ENCODE data around the gene NDUFS7. TPM values are rescaled to one million over a fixed set of nuclear protein-coding genes. Genes with fewer than 3 reads are reported as not detected.

NDUFS7 gene
- total RNA-seq, 2 donors from 2014 or later = 50.9 to 54.7 TPM

DNA sequence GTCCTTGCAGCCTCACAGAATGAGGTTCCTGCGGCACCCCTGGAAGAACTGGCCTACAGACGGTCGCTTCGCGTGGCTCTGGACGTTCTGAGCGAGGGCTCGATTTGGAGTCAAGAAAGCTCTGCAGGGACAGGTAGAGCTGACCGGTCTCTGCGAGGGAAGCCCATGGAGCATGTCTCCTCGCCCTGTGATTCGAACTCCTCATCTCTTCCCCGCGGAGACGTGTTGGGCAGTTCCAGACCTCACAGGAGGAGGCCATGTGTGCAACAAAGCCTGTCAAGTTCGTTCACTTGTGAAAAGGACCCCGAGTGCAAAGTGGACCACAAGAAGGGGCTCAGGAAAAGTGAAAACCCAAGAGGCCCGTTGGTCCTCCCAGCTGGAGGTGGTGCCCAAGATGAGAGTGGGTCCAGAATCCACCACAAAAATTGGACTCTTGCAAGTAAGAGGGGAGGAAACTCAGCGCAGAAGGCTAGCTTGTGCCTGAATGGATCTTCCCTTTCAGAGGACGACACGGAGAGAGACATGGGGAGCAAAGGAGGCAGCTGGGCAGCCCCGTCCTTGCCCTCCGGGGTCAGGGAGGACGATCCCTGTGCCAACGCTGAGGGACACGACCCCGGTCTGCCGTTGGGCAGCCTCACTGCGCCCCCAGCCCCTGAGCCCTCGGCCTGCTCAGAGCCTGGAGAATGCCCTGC is 23.4 kb upstream of the NDUFS7 start:
- H3K27ac Mint-ChIP-seq = no peak overlapping the region
- no peaks in the 10 kb centered on the region for H3K27me3 Mint-ChIP-seq
- H3K9me3 ChIP-seq (ENCODE audit: control insufficient read depth, low read length, poor library complexity, severe bottlenecking) = no peaks in the 10 kb centered on the region
- no peaks in the 10 kb centered on the region for H3K36me3 Mint-ChIP-seq (ENCODE audit: low read depth)
- ATAC-seq (no peak), DNase-seq (no peak)
- no peak overlapping the region for H3K4me3 Mint-ChIP-seq
- peaks cover 18% of the 10 kb centered on the region for H3K4me1 Mint-ChIP-seq

DNA sequence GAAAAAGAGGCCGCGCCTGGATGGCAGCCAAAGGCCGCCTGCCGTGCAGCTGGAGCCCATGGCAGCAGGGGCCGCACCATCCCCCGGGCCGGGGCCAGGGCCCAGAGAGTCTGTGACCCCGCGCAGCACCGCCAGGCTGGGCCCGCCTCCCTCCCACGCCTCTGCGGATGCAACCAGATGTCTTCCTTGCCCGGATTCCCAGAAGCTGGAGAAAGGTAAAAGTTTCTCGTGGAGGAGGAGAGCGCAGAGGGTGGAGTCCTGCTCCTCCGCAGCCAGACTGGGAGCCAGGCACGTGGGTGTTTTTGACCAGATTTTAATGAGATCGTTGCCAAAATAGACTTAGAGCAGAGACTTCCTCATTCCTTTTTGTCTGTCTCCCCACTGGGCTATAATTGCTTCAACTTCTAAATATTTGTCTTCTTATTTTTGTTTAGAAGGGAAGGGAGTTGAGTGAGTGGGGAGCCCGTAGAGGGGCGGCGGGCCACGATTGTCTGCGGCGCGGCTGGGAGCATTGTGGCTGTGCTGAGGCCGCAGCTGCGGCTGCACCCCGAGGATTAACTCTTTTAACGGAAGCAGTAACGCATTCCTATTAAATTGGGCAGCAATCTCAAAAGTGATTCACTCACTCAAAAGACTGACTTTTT is 22.8 kb upstream of the NDUFS7 start:
- Mint-ChIP-seq H3K27ac (no peak overlapping the region), H3K4me3 (no peak overlapping the region), H3K4me1 (peaks cover 12% of the 10 kb centered on the region), H3K36me3 (ENCODE audit: low read depth) (no peaks in the 10 kb centered on the region), H3K27me3 (no peaks in the 10 kb centered on the region)
- no peak for ATAC-seq
- H3K9me3 ChIP-seq (ENCODE audit: control insufficient read depth, low read length, poor library complexity, severe bottlenecking) = no peaks in the 10 kb centered on the region
- DNase-seq = no peak

DNA sequence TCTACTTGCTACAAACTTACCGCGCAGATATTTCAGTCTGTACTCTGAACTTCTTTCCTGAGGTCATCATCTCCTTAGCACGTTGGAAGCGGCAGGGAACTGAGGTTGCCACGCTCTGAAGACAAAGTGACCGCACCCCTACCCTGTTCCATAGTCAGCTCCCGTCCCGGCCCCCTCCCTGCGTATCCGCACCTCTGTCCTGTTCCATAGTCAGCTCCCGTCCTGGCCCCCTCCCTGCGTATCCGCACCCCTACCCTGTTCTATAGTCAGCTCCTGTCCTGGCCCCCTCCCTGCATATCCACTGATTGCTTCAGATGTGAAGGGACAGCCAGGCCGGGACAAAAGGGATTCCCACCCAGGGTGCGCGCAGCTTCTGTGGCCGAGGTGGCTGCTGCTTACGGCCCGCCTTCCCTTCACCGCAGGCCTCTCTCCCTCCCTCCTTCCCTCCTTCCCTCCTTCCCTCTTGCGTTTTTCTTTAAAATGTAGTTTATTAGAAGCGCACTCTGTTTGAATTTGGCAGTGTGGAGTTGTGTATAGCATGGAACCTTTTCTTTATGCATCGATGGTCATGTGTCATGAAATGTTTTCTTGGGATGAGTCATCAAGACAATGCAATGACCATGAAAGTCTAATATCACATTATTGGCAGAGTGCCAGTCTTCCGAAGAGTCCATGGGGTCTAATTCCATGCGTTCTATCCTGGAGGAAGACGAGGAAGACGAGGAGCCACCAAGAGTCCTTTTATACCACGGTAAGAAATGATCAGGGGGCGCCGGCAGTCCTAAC is 21.9 kb upstream of the NDUFS7 start:
- Mint-ChIP-seq H3K36me3 (ENCODE audit: low read depth) (no peaks in the 10 kb centered on the region), H3K27me3 (no peaks in the 10 kb centered on the region), H3K27ac (no peak overlapping the region), H3K4me3 (peak overlapping the region; percentile 43), H3K4me1 (peaks cover 11% of the 10 kb centered on the region)
- ATAC-seq = no peak
- H3K9me3 ChIP-seq (ENCODE audit: control insufficient read depth, low read length, poor library complexity, severe bottlenecking) = no peaks in the 10 kb centered on the region
- no peak for DNase-seq

- DNase-seq (no peak), ATAC-seq (no peak)
- H3K36me3 Mint-ChIP-seq (ENCODE audit: low read depth) = no peaks in the 10 kb centered on the region
- H3K4me1 Mint-ChIP-seq = peaks cover 11% of the 10 kb centered on the region
- H3K9me3 ChIP-seq (ENCODE audit: control insufficient read depth, low read length, poor library complexity, severe bottlenecking) = no peaks in the 10 kb centered on the region
- no peak overlapping the region for H3K27ac Mint-ChIP-seq
- H3K4me3 Mint-ChIP-seq = peak overlapping the region; percentile 43
- H3K27me3 Mint-ChIP-seq = no peaks in the 10 kb centered on the region
Observed at GRCh38 chr19:1362387-1363257, 21.1 kb upstream of the NDUFS7 start.

DNA sequence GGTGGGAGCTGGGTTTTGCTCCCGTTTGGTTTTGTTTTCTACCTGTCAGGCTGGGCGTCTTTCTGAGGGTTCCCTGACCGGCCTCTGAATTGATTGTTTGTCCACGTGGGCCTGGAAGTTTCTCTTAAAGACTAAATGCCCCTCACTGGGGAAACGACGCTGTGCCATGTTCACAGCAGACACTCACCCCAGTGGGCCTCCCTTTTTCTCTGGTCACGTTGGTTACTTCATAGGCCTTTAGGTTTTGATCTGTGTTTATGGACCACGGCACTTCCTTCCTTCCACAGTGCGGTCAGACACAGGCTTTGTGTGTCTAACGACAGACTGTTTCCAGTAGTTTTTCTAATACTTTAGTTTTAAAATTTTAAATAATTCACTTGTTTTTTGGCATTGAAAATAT is 20.1 kb upstream of the NDUFS7 start:
- peaks cover 11% of the 10 kb centered on the region for H3K4me1 Mint-ChIP-seq
- peak; percentile 88 for ATAC-seq
- no peaks in the 10 kb centered on the region for H3K9me3 ChIP-seq (ENCODE audit: control insufficient read depth, low read length, poor library complexity, severe bottlenecking)
- H3K4me3 Mint-ChIP-seq = peak overlapping the region; percentile 28
- H3K27ac Mint-ChIP-seq = peak overlapping the region; percentile 70
- no peaks in the 10 kb centered on the region for H3K27me3 Mint-ChIP-seq
- H3K36me3 Mint-ChIP-seq (ENCODE audit: low read depth) = no peaks in the 10 kb centered on the region
- DNase-seq = no peak

DNA sequence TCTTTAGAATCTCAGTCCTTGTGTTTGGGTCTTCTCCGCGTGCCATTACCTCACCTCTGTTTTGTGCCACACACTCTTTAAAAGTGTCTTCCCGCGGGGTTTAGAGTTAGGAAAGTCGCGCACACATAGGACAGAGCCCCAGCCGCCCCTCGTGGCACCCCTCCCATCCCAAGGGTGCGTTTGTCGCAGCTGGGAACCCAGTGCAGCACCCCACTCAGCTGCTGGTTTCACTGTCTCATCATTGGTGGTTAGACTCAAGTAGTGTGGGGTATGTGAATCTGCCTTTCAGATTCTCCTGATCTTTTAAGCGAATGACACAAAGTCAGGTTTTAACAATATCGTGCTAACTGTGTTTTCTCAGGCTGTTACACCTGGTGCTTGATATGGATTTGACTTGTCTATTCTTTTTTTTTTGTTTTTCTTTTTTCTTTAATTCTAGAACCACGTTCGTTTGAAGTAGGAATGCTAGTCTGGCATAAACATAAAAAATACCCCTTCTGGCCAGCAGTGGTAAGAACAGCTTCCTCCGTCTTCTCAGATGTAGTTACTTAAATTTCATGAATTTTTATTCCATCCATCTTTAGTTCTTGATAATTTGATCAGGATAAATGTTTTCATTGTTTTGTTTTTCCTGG is 19.5 kb upstream of the NDUFS7 start:
- no peaks in the 10 kb centered on the region for H3K36me3 Mint-ChIP-seq (ENCODE audit: low read depth)
- no peak for DNase-seq

GRCh38 chr19:1365319-1366269 is 18.1 kb upstream of the NDUFS7 start:
- H3K27me3 Mint-ChIP-seq = no peaks in the 10 kb centered on the region
- no peak overlapping the region for H3K4me3 Mint-ChIP-seq
- H3K36me3 Mint-ChIP-seq (ENCODE audit: low read depth) = no peaks in the 10 kb centered on the region
- DNase-seq (no peak), ATAC-seq (no peak)
- H3K9me3 ChIP-seq (ENCODE audit: control insufficient read depth, low read length, poor library complexity, severe bottlenecking) = no peaks in the 10 kb centered on the region
- peaks cover 11% of the 10 kb centered on the region for H3K4me1 Mint-ChIP-seq
- H3K27ac Mint-ChIP-seq = no peak overlapping the region

More for the DNA sequence above, 19.5 kb upstream of the NDUFS7 start:
- H3K9me3 ChIP-seq (ENCODE audit: control insufficient read depth, low read length, poor library complexity, severe bottlenecking) = no peaks in the 10 kb centered on the region
- Mint-ChIP-seq H3K27ac (peak overlapping the region; percentile 70), H3K4me3 (no peak overlapping the region), H3K4me1 (peaks cover 11% of the 10 kb centered on the region), H3K27me3 (no peaks in the 10 kb centered on the region)
- ATAC-seq = peak; percentile 47

GRCh38 chr19:1366296-1366695 is 17.4 kb upstream of the NDUFS7 start:
- H3K4me3 Mint-ChIP-seq = no peak overlapping the region
- no peaks in the 10 kb centered on the region for H3K36me3 Mint-ChIP-seq (ENCODE audit: low read depth)
- ATAC-seq = no peak
- no peaks in the 10 kb centered on the region for H3K27me3 Mint-ChIP-seq
- H3K9me3 ChIP-seq (ENCODE audit: control insufficient read depth, low read length, poor library complexity, severe bottlenecking) = no peaks in the 10 kb centered on the region
- no peak for DNase-seq
- H3K27ac Mint-ChIP-seq = no peak overlapping the region
- peaks cover 11% of the 10 kb centered on the region for H3K4me1 Mint-ChIP-seq

DNA sequence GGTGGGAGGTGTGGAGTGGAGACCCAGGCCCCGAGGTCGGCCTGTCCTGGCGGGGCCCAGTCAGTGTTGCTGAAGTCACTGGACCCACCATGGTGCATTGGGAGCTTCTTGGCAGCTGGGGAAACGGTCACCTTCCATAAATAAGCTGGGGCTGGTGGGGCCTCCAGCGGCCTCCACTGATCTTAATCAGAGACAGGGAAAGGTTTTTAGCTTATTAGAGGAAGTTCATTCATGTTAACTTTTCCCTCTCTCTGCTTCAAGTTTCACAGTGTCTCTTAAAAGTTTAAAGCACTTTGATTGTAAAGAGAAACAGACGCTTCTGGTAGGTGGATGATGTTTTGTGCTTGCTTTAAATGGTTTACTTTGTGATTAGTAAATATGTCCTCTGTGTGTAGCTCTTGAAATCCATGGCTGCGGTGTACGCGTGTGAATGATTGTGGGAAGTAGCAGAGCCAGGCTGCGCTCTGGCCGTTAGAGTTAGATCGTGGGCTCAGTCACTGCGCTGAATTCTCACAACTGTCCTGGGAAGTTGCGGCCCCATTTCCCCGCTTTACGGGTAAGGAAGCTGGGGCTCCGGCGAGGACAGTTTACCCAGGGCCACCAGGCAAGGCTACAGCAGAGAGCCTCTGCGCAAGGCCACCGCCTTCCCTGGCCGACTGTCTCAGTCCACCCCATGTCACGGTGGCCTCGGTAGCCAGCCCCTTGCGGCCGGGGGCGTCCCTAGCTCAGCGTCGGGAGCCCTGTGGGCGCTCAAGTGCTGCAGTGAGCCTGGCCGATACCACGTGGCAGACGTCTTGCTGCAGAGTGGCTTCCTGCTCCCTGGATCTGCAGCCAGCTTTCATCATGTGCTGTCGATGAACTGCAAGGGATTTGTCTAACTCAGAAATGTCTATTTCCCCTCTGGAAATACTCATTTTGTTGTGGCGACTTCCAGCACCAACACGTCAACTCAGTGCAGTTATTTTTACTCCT is 16.5 kb upstream of the NDUFS7 start:
- Mint-ChIP-seq H3K36me3 (ENCODE audit: low read depth) (no peaks in the 10 kb centered on the region), H3K27me3 (no peaks in the 10 kb centered on the region), H3K27ac (no peak overlapping the region), H3K4me1 (peaks cover 9% of the 10 kb centered on the region), H3K4me3 (no peak overlapping the region)
- H3K9me3 ChIP-seq (ENCODE audit: control insufficient read depth, low read length, poor library complexity, severe bottlenecking) = no peaks in the 10 kb centered on the region
- no peak for ATAC-seq
- no peak for DNase-seq

GRCh38 chr19:1369214-1369805 is 14.4 kb upstream of the NDUFS7 start:
- H3K4me3 Mint-ChIP-seq = no peak overlapping the region
- H3K9me3 ChIP-seq (ENCODE audit: control insufficient read depth, low read length, poor library complexity, severe bottlenecking) = no peaks in the 10 kb centered on the region
- no peaks in the 10 kb centered on the region for H3K4me1 Mint-ChIP-seq
- ATAC-seq (no peak), DNase-seq (no peak)
- H3K27ac Mint-ChIP-seq = no peak overlapping the region
- no peaks in the 10 kb centered on the region for H3K36me3 Mint-ChIP-seq (ENCODE audit: low read depth)
- H3K27me3 Mint-ChIP-seq = no peaks in the 10 kb centered on the region

Measured in T-helper 17 cell (primary cell).